Testis (tissue), 2 donors: ENCODE measurements around the gene GTF3C5.

ENCODE experiments used
- CTCF ChIP-seq, 3 experiments: fragments of 450-650 bp in 2 of 3; fragments of 200-600 bp in 1 of 3; sonication (generic) in 1 of 3; IDR thresholded peaks; one replicate each; pipeline ENCODE4 v1.5.1; 2016 to 2019; ENCODE audit warnings: antibody characterized with exemption in 3 of 3, mild to moderate bottlenecking in 2 of 3, moderate library complexity in 1 of 3
- POLR2A ChIP-seq: fragments of 450-650 bp; IDR thresholded peaks from one replicate; pipeline ENCODE4 v1.6.1; 2017; ENCODE audit warnings: antibody characterized with exemption, mild to moderate bottlenecking, moderate library complexity

GRCh38 chr9:133073086-133074014 is 42.6 kb downstream of the GTF3C5 start:
- TF ChIP-seq CTCF (IDR thresholded peaks at IDR 0.05): no peak
- no peak for TF ChIP-seq POLR2A
